ENCODE measurements around the gene GUCA1C. TPM values are rescaled to one million over a fixed set of nuclear protein-coding genes. Genes with fewer than 3 reads are reported as not detected.

The GUCA1C gene
- polyA plus RNA-seq, 2 donors, result not detected

DNA sequence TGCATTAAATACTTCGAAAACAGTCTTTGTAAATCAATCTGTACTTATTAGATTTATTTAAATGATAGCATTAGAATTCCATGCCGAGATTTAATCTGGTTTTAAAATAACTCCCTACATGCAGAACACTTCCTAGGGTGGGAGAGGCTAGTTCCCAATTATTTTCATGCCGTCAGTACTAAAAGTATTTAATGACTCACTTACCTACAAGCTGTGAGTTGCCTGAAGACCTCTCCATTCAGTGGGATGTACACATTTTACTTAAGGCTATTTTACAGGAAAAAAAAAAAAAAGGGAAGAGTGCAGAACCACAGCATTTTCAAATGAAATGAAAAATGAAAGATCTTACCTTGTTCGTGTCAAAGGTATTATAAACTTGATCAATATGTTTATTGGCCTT, 469 bp downstream of the GUCA1C start:
- H3K4me1 ChIP-seq (ENCODE audit: control insufficient read depth in 2 of 2, insufficient read depth in 2 of 2, low read length in 1 of 2), result no peaks in the 10 kb centered on the region
- H3K27me3 ChIP-seq (ENCODE audit: control insufficient read depth in 1 of 2, insufficient read depth in 2 of 2, low read length in 2 of 2), result no peaks in the 10 kb centered on the region
- no peak overlapping the region for H3K4me3 ChIP-seq (ENCODE audit: low read depth in 1 of 2, low read length in 2 of 2)
- WGBS, 2 donors, result 44 to 52% methylated on average over 4 of the region's 4 CpGs
- H3K36me3 ChIP-seq (ENCODE audit: control insufficient read depth in 2 of 2, insufficient read depth in 2 of 2, low read length in 1 of 2), result no peaks in the 10 kb centered on the region
- H3K27ac ChIP-seq (ENCODE audit: low read depth in 2 of 2, low read length in 1 of 2), result no peak overlapping the region
- no peaks in the 10 kb centered on the region for H3K9me3 ChIP-seq (ENCODE audit: control insufficient read depth in 2 of 2, insufficient read depth in 1 of 2, low read depth in 1 of 2, low read length in 1 of 2)

DNA sequence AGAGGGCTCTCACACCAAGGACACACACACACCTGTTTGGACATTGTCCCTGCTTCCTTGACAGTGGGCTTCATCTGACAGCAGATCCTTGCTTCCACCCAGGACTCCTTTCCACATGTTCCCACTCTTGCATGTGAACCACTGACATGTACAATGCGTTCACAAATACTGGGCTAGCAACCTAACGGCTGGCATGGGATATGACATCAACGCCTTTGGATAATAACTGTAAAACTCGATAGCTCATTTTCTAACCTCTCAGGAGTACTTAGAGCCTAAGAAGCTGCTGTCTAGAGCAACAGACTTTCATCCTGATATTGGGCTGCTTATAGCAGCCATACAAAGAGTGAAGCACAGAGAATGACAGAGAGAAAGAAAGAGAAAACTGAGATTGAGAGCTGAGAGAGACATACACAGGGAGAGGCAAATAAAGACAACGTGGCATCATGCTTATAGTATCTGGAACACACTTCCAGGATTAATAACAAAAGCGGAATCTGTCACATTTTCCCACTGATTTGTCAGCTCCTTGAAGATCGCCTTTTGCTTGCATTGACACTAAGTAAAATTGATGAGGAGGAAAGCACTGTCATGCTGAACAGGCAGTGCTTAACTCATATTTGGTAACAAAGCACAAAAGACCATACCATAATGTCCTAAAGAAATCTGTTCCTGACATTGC, 1.7 kb downstream of the GUCA1C start:
- Histone ChIP-seq H3K4me3 (ENCODE audit: low read depth in 1 of 2, low read length in 2 of 2) (no peak overlapping the region), H3K9me3 (ENCODE audit: control insufficient read depth in 2 of 2, insufficient read depth in 1 of 2, low read depth in 1 of 2, low read length in 1 of 2) (no peaks in the 10 kb centered on the region), H3K27me3 (ENCODE audit: control insufficient read depth in 1 of 2, insufficient read depth in 2 of 2, low read length in 2 of 2) (no peaks in the 10 kb centered on the region), H3K4me1 (ENCODE audit: control insufficient read depth in 2 of 2, insufficient read depth in 2 of 2, low read length in 1 of 2) (no peaks in the 10 kb centered on the region), H3K27ac (ENCODE audit: low read depth in 2 of 2, low read length in 1 of 2) (no peak overlapping the region), H3K36me3 (ENCODE audit: control insufficient read depth in 2 of 2, insufficient read depth in 2 of 2, low read length in 1 of 2) (no peaks in the 10 kb centered on the region)
- 69 to 71% methylated on average over 7 of the region's 7 CpGs for WGBS, 2 donors

DNA sequence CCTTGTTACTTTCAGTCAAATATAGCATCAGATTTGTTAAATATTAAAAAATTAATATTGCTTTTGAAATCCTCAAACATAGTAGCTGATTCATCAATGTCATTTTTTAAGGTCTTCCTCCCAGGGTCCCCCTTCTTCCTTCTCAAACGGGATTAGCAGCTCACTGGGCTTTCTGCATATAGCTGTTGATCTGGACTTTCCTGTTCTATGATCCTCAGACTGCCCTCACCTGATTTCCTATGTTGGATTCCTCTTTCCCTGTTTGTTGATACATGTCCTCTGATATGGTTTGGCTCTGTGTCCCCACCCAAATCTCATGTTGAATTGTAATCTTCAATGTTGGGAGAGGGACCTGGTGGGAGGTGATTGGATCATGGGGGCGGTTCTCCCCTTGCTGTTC, 5.8 kb downstream of the GUCA1C start:
- H3K27me3 ChIP-seq (ENCODE audit: control insufficient read depth in 1 of 2, insufficient read depth in 2 of 2, low read length in 2 of 2), result no peaks in the 10 kb centered on the region
- no peak overlapping the region for H3K27ac ChIP-seq (ENCODE audit: low read depth in 2 of 2, low read length in 1 of 2)
- no peaks in the 10 kb centered on the region for H3K4me1 ChIP-seq (ENCODE audit: control insufficient read depth in 2 of 2, insufficient read depth in 2 of 2, low read length in 1 of 2)
- H3K9me3 ChIP-seq (ENCODE audit: control insufficient read depth in 2 of 2, insufficient read depth in 1 of 2, low read depth in 1 of 2, low read length in 1 of 2), result peaks cover 0 to 2% of the 10 kb centered on the region in 2 donors
- 54% methylated on average over 2 of the region's 2 CpGs for WGBS, 2 donors
- no peaks in the 10 kb centered on the region for H3K36me3 ChIP-seq (ENCODE audit: control insufficient read depth in 2 of 2, insufficient read depth in 2 of 2, low read length in 1 of 2)
- H3K4me3 ChIP-seq (ENCODE audit: low read depth in 1 of 2, low read length in 2 of 2), result no peak overlapping the region

DNA sequence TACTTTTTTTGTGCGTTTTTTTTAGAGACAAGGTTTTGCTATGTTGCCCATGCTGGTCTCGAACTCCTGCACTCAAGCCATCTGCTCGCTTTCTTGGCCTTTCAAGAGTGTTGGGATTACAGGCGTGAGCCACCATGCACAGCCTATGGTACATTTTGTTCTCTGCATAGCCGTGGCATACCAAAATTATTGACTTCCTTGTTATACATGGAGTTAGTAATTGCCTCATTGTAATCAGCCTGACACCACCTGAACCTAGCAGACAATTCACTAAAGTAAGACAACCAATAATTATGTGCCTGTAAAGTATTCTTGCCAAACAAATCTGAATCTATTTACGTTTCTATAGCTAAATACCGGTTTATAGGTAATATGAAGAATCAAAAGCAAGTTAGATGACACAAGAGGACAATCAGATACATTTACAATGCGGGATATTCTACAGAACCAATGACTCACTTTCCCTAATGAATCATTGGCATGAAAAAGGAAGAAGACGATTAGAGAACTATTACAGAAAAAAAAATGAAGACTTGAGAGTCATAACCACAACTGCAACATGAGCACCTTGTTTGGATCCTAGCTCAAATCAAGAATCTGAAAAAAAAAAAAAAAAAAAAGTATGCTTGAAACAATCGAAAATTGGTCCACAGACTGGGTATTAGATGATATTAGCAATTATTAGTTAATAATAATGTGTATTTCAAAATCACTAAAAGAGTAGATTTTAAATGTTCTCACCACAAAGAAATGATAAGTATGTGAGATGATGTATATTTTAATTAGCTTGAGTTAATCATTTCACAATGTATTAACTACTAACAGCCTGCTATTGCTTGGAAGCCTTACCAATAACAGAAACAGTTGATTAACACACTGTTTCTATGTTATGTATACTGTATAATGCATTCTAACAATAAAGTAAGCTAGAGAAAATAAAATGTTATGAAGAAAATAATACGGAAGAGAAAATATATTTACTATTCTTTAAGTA, 7.1 kb downstream of the GUCA1C start:
- 75 to 78% methylated on average over 11 of the region's 11 CpGs for WGBS, 2 donors
- Histone ChIP-seq H3K4me3 (ENCODE audit: low read depth in 1 of 2, low read length in 2 of 2) (no peak overlapping the region), H3K36me3 (ENCODE audit: control insufficient read depth in 2 of 2, insufficient read depth in 2 of 2, low read length in 1 of 2) (no peaks in the 10 kb centered on the region), H3K4me1 (ENCODE audit: control insufficient read depth in 2 of 2, insufficient read depth in 2 of 2, low read length in 1 of 2) (no peaks in the 10 kb centered on the region), H3K9me3 (ENCODE audit: control insufficient read depth in 2 of 2, insufficient read depth in 1 of 2, low read depth in 1 of 2, low read length in 1 of 2) (peaks cover 0 to 2% of the 10 kb centered on the region in 2 donors), H3K27ac (ENCODE audit: low read depth in 2 of 2, low read length in 1 of 2) (no peak overlapping the region), H3K27me3 (ENCODE audit: control insufficient read depth in 1 of 2, insufficient read depth in 2 of 2, low read length in 2 of 2) (no peaks in the 10 kb centered on the region)

DNA sequence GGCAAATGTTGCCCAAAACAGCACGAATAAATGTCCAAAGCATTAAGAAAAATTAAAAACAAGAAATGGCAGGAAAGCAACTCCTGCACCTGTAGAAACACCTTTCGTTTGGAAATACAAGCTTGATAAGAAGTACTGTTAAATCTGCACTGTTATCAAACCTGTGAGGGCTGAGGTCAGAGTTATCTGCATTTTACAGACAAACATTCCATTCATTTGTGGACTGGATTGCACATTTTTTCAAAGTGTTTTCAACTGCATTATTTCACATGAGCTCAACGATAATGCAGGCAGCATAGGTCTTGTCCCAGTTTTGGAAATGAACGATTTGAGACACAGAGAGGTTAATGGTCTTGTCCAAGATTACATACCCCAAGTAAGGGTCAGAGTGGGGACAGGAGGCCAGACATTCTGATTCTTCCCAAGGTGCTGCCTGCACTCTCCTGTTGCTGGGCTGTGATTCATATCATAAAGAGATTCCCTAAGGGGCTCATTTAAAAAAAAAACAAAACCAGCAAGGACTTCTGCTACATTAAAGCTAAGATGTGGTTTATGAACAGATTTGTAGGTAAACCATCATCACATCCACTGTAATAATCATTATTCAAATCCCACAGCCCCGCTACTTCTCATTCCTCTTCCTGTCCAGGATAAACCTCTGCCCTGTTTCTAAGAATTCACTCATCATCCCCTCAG, 13.0 kb downstream of the GUCA1C start:
- Histone ChIP-seq H3K27me3 (ENCODE audit: control insufficient read depth in 1 of 2, insufficient read depth in 2 of 2, low read length in 2 of 2) (no peaks in the 10 kb centered on the region), H3K27ac (ENCODE audit: low read depth in 2 of 2, low read length in 1 of 2) (no peak overlapping the region), H3K36me3 (ENCODE audit: control insufficient read depth in 2 of 2, insufficient read depth in 2 of 2, low read length in 1 of 2) (no peaks in the 10 kb centered on the region), H3K4me3 (ENCODE audit: low read depth in 1 of 2, low read length in 2 of 2) (no peak overlapping the region), H3K4me1 (ENCODE audit: control insufficient read depth in 2 of 2, insufficient read depth in 2 of 2, low read length in 1 of 2) (no peaks in the 10 kb centered on the region), H3K9me3 (ENCODE audit: control insufficient read depth in 2 of 2, insufficient read depth in 1 of 2, low read depth in 1 of 2, low read length in 1 of 2) (peaks cover 0 to 2% of the 10 kb centered on the region in 2 donors)
- 49% methylated on average over 5 of the region's 5 CpGs for WGBS, 2 donors

DNA sequence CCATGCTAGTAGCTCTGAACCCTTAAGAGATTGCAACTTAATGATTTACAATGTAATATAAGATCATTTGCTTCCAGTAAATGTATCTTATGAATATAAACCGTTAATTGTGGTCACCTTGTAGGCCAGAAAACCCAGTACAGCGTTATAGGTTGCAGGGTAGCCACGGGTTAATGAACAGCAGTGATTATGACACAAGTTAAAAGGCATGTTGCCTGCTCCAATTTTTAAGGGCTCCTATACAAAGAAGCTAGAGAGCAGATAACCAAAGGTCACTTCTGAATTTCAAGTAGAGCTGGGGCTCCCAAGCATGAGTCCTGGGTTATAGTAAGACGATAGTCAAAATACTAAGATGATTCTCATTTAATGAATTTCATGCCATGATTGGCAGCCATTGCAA, 13.5 kb downstream of the GUCA1C start:
- H3K27me3 ChIP-seq (ENCODE audit: control insufficient read depth in 1 of 2, insufficient read depth in 2 of 2, low read length in 2 of 2), result no peaks in the 10 kb centered on the region
- peaks cover 0 to 2% of the 10 kb centered on the region in 2 donors for H3K9me3 ChIP-seq (ENCODE audit: control insufficient read depth in 2 of 2, insufficient read depth in 1 of 2, low read depth in 1 of 2, low read length in 1 of 2)
- H3K4me3 ChIP-seq (ENCODE audit: low read depth in 1 of 2, low read length in 2 of 2), result no peak overlapping the region
- no peaks in the 10 kb centered on the region for H3K4me1 ChIP-seq (ENCODE audit: control insufficient read depth in 2 of 2, insufficient read depth in 2 of 2, low read length in 1 of 2)
- WGBS, 2 donors, result 46 to 71% methylated on average over 4 of the region's 4 CpGs
- no peaks in the 10 kb centered on the region for H3K36me3 ChIP-seq (ENCODE audit: control insufficient read depth in 2 of 2, insufficient read depth in 2 of 2, low read length in 1 of 2)
- H3K27ac ChIP-seq (ENCODE audit: low read depth in 2 of 2, low read length in 1 of 2), result no peak overlapping the region

DNA sequence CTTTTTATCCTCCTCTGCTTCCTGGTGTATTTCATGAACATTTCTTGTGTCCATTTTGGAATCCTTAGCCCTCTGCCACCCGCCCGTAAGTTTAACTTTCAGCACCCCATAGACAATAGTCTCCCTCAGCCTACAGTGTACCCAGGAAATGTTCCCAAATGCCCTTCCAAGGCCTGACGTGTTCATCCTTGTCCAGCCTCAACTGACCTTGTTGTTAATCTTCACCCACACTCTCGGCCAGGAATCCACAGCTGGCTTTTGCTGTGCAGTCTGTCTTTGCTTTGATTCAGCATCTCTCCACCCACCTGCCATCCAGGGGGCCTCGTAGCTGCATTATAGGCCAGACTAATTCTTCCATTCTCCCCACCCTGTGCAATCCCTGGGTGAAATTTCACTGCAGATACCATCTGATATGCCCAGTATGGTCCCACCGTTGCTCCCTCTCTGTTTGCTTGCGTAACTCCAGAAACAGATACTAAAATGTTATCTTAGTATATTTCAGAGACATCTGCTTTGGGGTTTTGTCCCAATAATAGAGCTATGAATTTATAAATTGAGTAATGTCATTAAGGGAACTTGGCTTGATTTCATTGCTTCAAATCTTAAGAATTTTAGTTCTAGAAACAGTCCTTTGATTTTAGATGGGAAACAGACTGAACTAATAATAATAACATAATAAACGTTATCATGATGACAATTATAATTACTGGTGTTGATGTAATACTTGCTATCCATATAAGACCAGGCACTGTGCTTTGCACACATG, 16.6 kb downstream of the GUCA1C start:
- Histone ChIP-seq H3K4me1 (ENCODE audit: control insufficient read depth in 2 of 2, insufficient read depth in 2 of 2, low read length in 1 of 2) (no peaks in the 10 kb centered on the region), H3K9me3 (ENCODE audit: control insufficient read depth in 2 of 2, insufficient read depth in 1 of 2, low read depth in 1 of 2, low read length in 1 of 2) (no peaks in the 10 kb centered on the region), H3K4me3 (ENCODE audit: low read depth in 1 of 2, low read length in 2 of 2) (no peak overlapping the region), H3K27ac (ENCODE audit: low read depth in 2 of 2, low read length in 1 of 2) (no peak overlapping the region), H3K36me3 (ENCODE audit: control insufficient read depth in 2 of 2, insufficient read depth in 2 of 2, low read length in 1 of 2) (no peaks in the 10 kb centered on the region), H3K27me3 (ENCODE audit: control insufficient read depth in 1 of 2, insufficient read depth in 2 of 2, low read length in 2 of 2) (no peaks in the 10 kb centered on the region)
- 73 to 77% methylated on average over 8 of the region's 8 CpGs for WGBS, 2 donors

DNA sequence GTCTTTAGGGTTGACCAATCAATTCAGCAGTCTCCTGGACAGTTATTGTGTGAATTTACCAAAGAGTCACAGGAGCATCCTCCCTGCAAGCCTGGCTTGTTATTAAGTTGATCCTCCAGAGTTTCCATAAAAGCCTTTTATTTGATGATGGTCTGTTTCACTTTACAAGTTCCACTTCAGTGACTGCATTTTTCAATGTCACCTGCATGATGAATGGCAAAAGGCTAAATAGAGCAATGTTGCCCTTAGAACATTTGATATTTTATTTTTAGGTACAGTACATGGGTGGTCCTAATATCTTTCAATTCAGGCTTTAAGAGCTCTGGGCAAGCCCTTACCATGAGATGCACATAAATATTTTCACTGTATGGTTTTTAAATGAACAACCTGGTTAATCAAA, 22.6 kb downstream of the GUCA1C start:
- Histone ChIP-seq H3K4me1 (ENCODE audit: control insufficient read depth in 2 of 2, insufficient read depth in 2 of 2, low read length in 1 of 2) (no peaks in the 10 kb centered on the region), H3K27me3 (ENCODE audit: control insufficient read depth in 1 of 2, insufficient read depth in 2 of 2, low read length in 2 of 2) (no peaks in the 10 kb centered on the region), H3K4me3 (ENCODE audit: low read depth in 1 of 2, low read length in 2 of 2) (no peak overlapping the region), H3K27ac (ENCODE audit: low read depth in 2 of 2, low read length in 1 of 2) (no peak overlapping the region), H3K36me3 (ENCODE audit: control insufficient read depth in 2 of 2, insufficient read depth in 2 of 2, low read length in 1 of 2) (no peaks in the 10 kb centered on the region), H3K9me3 (ENCODE audit: control insufficient read depth in 2 of 2, insufficient read depth in 1 of 2, low read depth in 1 of 2, low read length in 1 of 2) (peaks cover 0 to 4% of the 10 kb centered on the region in 2 donors)

DNA sequence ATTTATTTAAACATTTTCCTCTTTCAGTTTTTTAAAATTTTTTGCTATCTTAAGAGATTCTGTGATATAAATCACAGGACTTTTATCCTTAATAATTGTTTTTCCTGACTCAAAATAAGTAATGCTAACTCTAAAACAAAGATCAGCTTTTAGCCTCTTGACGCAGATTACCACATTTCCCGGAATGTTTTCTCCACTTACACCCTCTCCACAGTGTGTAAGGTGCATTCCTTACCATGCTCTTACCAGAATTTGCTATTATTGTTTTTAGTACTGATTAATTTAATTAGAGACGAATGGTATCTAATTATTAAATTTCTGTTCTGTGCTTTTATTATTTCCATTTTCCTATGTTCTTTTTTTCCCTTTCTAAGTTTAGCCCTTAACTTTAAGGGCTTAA, 34.8 kb downstream of the GUCA1C start:
- 87 to 89% methylated on average over 3 of the region's 3 CpGs for WGBS, 2 donors
- Histone ChIP-seq H3K27ac (ENCODE audit: low read depth in 2 of 2, low read length in 1 of 2) (no peak overlapping the region), H3K27me3 (ENCODE audit: control insufficient read depth in 1 of 2, insufficient read depth in 2 of 2, low read length in 2 of 2) (no peaks in the 10 kb centered on the region), H3K9me3 (ENCODE audit: control insufficient read depth in 2 of 2, insufficient read depth in 1 of 2, low read depth in 1 of 2, low read length in 1 of 2) (no peaks in the 10 kb centered on the region), H3K4me1 (ENCODE audit: control insufficient read depth in 2 of 2, insufficient read depth in 2 of 2, low read length in 1 of 2) (no peaks in the 10 kb centered on the region), H3K4me3 (ENCODE audit: low read depth in 1 of 2, low read length in 2 of 2) (no peak overlapping the region), H3K36me3 (ENCODE audit: control insufficient read depth in 2 of 2, insufficient read depth in 2 of 2, low read length in 1 of 2) (no peaks in the 10 kb centered on the region)

All from esophagus (tissue), 2 donors.